Activated naive CD8-positive, alpha-beta T cell treated with anti-CD3 and anti-CD28 coated beads, Interleukin-2, amount 50 U/mL, for 24 hours (primary cell): ENCODE measurements around the gene ARHGEF4.
A peak's percentile ranks its signal among the peaks of the same experiment; 100 is the strongest.

Experiments used
- ATAC-seq: fragments of 150-1000 bp; cut with Tn5 transposase; one replicate; pipeline ENCODE4 v1.10.0; 2021
- DNase-seq: peaks from one replicate; pipeline ENCODE4 v3.0.0; 2021
- H3K27ac Mint-ChIP-seq: one replicate; pipeline ENCODE4 v1.8.0; 2021; ENCODE audit warnings: mild to moderate bottlenecking, mixed read lengths
- H3K27me3 Mint-ChIP-seq: one replicate; pipeline ENCODE4 v1.8.0; 2021; ENCODE audit warnings: mixed read lengths
- H3K36me3 Mint-ChIP-seq: one replicate; pipeline ENCODE4 v1.8.0; 2021; ENCODE audit warnings: low read depth, mixed read lengths
- H3K4me1 Mint-ChIP-seq: one replicate; pipeline ENCODE4 v1.8.0; 2021; ENCODE audit warnings: mixed read lengths
- H3K4me3 Mint-ChIP-seq: one replicate; pipeline ENCODE4 v1.8.0; 2021; ENCODE audit warnings: mild to moderate bottlenecking, moderate library complexity, mixed read lengths
- H3K9me3 Mint-ChIP-seq: one replicate; pipeline ENCODE4 v1.8.0; 2021; ENCODE audit warnings: mixed read lengths

ARHGEF4 gene

DNA sequence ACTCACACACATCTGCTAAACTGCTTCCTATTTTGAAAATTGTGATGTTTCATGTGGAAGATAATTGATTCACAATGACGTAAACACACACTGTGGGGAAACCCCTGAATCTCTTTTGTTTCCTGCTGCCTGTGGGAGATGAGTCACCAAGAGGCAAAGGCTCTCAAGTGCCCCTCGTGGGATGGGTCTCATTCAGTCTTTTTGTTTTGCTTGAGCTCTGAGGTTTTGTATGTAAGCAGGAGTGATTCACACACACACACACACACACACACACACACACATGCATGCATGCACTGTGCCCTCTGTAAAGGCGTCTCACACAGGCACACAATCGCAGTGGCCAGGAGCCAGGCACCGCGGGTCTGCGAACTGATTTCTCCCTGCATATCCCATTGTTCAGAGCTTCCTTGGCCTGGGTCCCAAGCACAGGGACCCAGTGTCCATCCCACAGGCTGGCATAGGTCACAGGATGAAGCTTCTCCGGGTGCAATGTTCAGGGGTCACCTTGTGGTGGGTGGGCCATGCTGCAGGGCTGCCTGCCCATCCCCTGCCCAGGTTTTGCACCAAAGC is 12.1 kb upstream of the ARHGEF4 start:
- Mint-ChIP-seq H3K27ac (peak overlapping the region; percentile 91), H3K4me1 (peaks cover 25% of the 10 kb centered on the region), H3K27me3 (peaks cover 3% of the 10 kb centered on the region), H3K36me3 (no peaks in the 10 kb centered on the region), H3K9me3 (no peaks in the 10 kb centered on the region), H3K4me3 (peak overlapping the region; percentile 50)
- ATAC-seq (peak; percentile 90), DNase-seq (peak; percentile 57)

GRCh38 chr2:130825231-130825965 is 11.3 kb upstream of the ARHGEF4 start:
- H3K9me3 Mint-ChIP-seq = no peaks in the 10 kb centered on the region
- H3K27me3 Mint-ChIP-seq = peaks cover 3% of the 10 kb centered on the region
- ATAC-seq (no peak), DNase-seq (no peak)
- no peaks in the 10 kb centered on the region for H3K36me3 Mint-ChIP-seq
- H3K27ac Mint-ChIP-seq = no peak overlapping the region
- H3K4me3 Mint-ChIP-seq = no peak overlapping the region
- peaks cover 25% of the 10 kb centered on the region for H3K4me1 Mint-ChIP-seq

GRCh38 chr2:130825966-130826253 is 10.8 kb upstream of the ARHGEF4 start:
- ATAC-seq (no peak), DNase-seq (no peak)
- Mint-ChIP-seq H3K4me1 (peaks cover 25% of the 10 kb centered on the region), H3K9me3 (no peaks in the 10 kb centered on the region), H3K4me3 (no peak overlapping the region), H3K27ac (no peak overlapping the region), H3K36me3 (no peaks in the 10 kb centered on the region), H3K27me3 (peaks cover 3% of the 10 kb centered on the region)

DNA sequence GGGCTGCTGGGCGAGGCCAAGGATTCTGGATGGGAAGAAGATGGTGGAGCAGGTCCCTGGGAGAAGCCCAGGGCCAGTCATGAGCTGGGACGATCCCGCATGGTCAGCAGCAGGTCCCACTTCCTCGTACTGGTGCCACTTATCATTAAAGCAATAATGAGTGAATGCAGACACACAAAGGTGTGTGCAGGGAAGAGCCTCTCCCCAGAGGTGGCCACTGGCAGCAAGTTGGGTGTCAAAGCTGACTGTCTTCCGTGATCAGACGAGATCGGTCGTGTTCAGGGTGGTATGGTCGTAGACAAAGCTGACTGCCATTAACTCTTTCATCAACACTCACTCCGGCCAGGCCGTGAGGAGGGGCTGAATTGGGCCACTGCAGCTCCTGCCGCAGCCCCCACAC is 10.3 kb upstream of the ARHGEF4 start:
- ATAC-seq (no peak), DNase-seq (no peak)
- Mint-ChIP-seq H3K27ac (no peak overlapping the region), H3K4me3 (no peak overlapping the region), H3K36me3 (no peaks in the 10 kb centered on the region), H3K27me3 (no peaks in the 10 kb centered on the region), H3K9me3 (no peaks in the 10 kb centered on the region), H3K4me1 (peaks cover 25% of the 10 kb centered on the region)

DNA sequence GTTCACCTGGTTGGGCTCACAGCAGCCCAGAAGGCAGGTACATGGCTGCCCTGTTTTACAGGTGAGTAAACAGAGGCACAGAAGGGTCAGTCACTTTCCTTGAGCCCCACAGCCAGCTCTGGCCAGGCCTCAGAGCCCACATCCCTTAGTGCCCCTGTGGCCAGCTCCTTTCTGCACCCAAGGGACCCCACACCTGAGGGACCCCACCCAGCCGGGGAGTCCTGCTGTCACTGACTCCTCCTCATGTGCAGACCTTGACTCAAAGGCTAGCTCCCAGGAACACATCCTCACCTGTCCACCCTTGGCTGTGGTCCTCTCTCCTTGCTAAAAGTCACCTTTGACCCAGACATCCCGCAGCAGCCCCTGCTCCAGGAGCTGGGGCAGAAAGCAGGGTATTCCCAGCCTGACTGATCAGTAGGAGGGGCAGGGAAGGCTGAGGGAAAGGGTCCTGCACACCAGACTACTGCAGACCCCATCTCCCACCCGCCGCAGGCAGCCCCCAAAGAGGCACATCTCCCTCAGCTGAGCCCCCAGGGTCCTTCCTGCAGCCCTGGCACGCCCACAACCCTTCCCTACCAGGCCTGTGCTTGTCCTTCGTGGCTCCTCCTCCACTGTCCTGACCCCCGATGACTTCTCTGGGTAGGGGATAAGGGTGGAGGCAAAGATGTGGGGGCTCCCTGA is 9.8 kb upstream of the ARHGEF4 start:
- Mint-ChIP-seq H3K9me3 (no peaks in the 10 kb centered on the region), H3K36me3 (no peaks in the 10 kb centered on the region), H3K27ac (no peak overlapping the region), H3K4me1 (peaks cover 25% of the 10 kb centered on the region), H3K27me3 (no peaks in the 10 kb centered on the region), H3K4me3 (no peak overlapping the region)
- no peak for ATAC-seq
- no peak for DNase-seq

DNA sequence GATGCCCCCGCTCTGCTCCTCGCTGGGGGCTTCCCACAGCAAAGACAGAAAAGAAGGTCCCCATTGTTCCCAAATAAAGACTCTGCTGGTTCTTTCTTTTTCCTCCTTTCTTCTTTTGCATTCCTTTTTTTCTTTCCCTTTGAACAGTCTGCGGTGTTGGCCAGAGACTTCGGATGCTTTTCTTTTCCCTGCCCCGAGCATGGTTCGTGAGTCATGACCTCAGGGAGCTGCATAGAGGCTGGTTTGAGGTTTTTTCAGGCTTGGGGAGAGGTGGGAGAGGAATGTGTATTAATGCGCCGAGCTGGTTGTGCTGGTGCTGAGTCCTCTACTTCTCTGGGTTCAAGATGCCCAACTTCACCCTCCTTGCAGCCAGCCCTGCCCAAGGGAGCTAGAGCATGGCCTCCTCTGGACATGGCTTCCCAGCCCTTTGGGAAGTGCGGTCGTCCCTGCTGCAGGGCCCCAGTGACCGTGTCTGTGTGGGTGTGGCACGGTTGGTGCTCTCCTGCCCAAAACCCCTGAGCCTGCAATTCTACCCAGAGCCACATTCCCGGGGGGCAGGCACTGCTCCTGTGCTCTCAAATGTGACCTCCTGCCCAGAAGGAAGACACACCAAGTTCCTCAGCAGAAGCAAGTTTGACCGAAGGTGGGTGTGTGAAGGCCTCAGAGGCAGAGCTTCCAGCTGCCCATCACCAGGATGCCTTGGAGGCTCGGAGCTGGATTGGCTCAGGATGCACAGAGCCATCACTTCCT is 9.0 kb upstream of the ARHGEF4 start:
- DNase-seq (no peak), ATAC-seq (no peak)
- no peak overlapping the region for H3K27ac Mint-ChIP-seq
- no peaks in the 10 kb centered on the region for H3K27me3 Mint-ChIP-seq
- H3K9me3 Mint-ChIP-seq = no peaks in the 10 kb centered on the region
- no peak overlapping the region for H3K4me3 Mint-ChIP-seq
- H3K4me1 Mint-ChIP-seq = peaks cover 25% of the 10 kb centered on the region
- no peaks in the 10 kb centered on the region for H3K36me3 Mint-ChIP-seq

DNA sequence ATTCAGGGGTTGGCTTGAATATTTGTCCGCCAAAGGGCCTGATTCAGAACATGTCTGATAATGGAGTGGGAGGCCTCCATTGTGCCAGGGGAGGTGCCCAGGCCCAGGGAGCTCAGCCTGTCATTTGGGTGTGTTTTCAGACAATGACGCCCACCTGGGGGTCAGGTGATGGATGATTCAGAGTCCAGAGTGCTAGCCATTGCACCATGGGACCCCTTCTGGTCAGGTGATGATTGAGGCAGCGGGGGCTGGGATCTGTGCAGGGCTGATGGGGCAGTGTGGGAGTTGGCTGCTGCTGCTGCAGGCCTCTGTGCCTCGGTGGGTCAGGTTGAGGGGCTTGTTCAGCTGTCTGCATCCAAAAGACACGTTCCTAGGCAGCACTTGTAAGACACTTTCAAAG is 8.3 kb upstream of the ARHGEF4 start:
- ATAC-seq (no peak), DNase-seq (no peak)
- no peak overlapping the region for H3K27ac Mint-ChIP-seq
- H3K4me3 Mint-ChIP-seq = no peak overlapping the region
- no peaks in the 10 kb centered on the region for H3K36me3 Mint-ChIP-seq
- H3K4me1 Mint-ChIP-seq = peaks cover 19% of the 10 kb centered on the region
- H3K9me3 Mint-ChIP-seq = no peaks in the 10 kb centered on the region
- peaks cover under 1% of the 10 kb centered on the region for H3K27me3 Mint-ChIP-seq

- Mint-ChIP-seq H3K27ac (no peak overlapping the region), H3K36me3 (no peaks in the 10 kb centered on the region), H3K4me3 (no peak overlapping the region), H3K4me1 (peaks cover 13% of the 10 kb centered on the region), H3K27me3 (peaks cover 2% of the 10 kb centered on the region), H3K9me3 (no peaks in the 10 kb centered on the region)
- no peak for DNase-seq
- ATAC-seq = no peak
These were observed 7.7 kb upstream of the ARHGEF4 start for GRCh38 chr2:130829015-130829414.

DNA sequence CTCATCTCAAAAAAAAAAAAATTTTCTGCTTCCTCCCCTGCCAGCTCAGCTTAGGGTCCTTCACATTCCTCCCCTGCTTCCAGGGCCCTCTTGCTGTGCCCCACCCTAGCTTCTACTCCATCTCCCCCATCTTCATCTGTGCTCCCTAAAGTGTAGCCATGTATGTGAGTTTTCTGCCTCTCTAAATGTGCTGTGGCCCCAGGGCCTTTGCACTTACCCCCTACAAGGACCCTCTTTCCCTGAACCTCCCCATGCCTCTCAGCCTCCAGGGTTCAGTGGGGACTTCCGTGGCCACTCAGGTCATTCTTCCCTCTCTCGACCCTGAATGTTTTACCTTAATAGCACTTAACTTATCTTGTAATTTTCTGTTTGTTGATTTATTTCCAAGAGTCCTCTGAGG is 6.2 kb upstream of the ARHGEF4 start:
- DNase-seq = no peak
- Mint-ChIP-seq H3K4me1 (no peaks in the 10 kb centered on the region), H3K27ac (no peak overlapping the region), H3K27me3 (peaks cover 12% of the 10 kb centered on the region), H3K36me3 (no peaks in the 10 kb centered on the region), H3K4me3 (no peak overlapping the region), H3K9me3 (no peaks in the 10 kb centered on the region)
- no peak for ATAC-seq

DNA sequence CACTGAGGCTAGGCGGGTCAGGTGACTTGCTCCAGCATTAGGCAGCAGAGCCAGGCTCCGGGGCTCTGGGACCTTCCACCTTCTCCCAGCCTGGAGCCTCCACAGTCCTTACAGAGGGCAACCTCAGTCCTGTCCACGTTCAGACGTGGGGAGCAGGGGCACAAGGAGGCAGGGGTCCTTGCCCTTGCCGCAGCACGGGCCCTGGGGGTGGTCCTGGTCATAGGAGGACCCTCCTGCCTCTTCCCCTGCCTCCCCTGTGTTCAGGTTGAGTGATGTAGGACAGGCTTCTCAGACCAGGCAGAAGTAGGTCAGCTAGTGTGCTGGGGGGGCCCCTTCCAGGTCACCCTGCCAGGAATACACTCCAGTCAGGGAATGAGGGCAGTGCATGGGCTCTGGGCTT is 5.4 kb upstream of the ARHGEF4 start:
- H3K4me1 Mint-ChIP-seq = no peaks in the 10 kb centered on the region
- H3K36me3 Mint-ChIP-seq = no peaks in the 10 kb centered on the region
- H3K27me3 Mint-ChIP-seq = peaks cover 18% of the 10 kb centered on the region
- ATAC-seq (no peak), DNase-seq (no peak)
- H3K4me3 Mint-ChIP-seq = no peak overlapping the region
- H3K9me3 Mint-ChIP-seq = no peaks in the 10 kb centered on the region
- H3K27ac Mint-ChIP-seq = no peak overlapping the region

DNA sequence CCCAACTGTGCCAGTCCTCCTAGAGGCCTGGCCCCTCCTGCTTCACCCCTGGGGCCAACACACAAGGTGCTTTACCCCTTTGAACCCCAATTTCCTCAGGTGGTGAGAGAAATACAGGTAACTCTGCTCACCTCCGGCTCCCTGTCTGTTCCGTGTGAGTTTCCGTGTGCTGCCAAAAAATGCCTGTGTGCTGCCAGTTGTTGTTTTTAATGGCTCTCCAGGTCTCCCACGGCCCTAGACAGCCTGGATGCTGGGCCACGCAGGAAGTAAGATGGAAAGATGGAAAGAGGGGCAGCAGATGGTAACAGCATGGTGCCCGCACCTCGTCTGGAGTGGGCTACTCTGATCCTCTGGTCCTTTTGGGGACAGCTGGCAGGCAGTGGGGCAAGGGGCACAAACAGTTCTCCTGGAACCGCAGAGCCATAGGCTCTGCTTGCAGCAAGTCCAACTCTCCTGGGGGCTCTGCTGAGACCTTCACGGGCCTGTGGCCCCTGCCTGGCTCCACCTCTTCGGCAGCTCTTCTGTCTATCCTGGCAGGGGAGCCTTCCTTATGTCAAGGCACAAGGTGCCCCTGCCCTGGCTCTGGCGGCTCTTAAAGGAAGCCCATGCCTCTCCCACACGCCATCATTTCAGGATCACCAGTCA is 4.3 kb upstream of the ARHGEF4 start:
- Mint-ChIP-seq H3K4me3 (no peak overlapping the region), H3K36me3 (no peaks in the 10 kb centered on the region), H3K27ac (no peak overlapping the region), H3K4me1 (no peaks in the 10 kb centered on the region), H3K9me3 (no peaks in the 10 kb centered on the region), H3K27me3 (peaks cover 21% of the 10 kb centered on the region)
- DNase-seq (no peak), ATAC-seq (no peak)

DNA sequence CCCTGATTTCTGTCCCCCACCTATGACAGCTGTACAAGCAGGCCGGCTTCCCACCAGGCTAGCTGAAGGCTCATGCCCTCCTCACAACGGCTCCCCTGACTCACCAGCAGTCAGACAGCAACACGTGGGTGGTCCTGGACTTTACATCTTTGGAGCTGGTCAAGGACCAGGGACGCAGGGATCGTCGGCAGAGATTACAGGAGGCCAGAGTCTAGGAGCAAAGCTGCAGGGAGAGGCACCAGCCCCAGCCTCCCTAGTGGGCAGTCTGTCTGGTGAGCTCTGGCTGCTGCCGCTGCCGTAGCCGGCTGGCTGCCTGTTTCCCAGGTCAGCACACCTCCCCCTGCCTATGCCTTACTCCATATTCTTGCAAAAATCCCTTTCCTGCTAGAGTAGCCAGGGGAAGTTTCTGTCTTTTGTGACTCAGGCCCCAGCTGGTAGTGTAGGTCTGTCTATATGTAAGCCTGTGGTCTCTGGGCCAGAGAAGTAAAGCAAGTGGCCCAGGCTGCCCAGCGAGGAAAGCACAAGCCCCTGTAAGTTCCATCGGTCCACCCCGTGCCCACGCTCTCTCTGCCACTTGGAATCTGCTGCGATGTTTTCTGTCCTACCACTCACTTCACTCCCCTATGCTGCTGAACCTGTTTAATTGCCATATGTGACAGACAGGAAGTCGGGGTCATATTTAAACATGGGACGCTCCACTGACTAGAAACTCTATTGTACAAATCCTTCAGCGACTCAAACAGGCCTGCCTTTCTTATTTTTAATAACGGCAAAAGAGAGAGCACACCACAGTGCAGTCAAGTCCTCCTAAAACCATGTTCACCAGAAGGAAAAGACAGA is 2.4 kb upstream of the ARHGEF4 start:
- Mint-ChIP-seq H3K27me3 (peaks cover 38% of the 10 kb centered on the region), H3K36me3 (no peaks in the 10 kb centered on the region), H3K9me3 (no peaks in the 10 kb centered on the region), H3K4me1 (peaks cover 1% of the 10 kb centered on the region), H3K4me3 (no peak overlapping the region), H3K27ac (no peak overlapping the region)
- no peak for ATAC-seq
- DNase-seq = no peak

DNA sequence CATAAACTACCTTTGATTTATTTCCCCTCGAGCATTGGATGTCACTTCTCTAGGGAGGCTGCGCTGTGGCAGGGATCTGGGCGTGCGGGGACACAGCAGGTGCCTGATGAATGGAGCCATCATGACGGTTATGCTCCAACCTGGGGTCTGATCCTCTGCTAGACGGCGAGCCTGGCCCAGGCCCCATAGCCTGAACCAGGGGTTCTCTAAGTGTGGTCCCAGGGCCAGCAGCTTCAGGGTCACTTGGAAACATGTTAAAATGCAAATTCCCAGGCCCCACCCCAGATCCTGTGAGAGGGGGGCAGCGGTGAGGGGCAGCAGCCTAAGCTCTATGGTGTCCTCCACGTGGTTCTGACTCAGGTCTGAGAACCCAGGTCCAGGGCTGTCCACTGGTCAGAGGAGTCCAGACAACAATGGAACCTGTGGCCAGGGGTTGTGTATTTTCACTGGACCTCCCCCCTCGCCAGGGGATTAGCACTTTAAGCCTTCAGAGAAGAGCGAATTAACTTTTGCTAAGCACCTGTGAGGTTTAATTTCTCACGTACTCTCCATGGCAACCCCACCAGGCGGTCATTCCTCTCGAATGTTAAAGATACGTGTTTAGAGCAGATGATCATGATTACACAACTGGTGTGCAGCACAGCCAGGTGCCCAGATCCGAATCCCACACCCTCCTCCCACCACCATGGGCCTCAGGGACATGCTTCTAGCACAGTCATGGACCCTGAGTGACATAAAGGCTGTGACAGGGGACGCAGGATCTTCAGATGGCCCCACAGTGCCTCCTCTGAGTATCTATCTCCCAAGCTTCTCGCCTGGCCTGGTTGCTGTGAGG is 1.6 kb upstream of the ARHGEF4 start:
- no peak for ATAC-seq

More for the DNA sequence above, 1.6 kb upstream of the ARHGEF4 start:
- Mint-ChIP-seq H3K36me3 (no peaks in the 10 kb centered on the region), H3K9me3 (no peaks in the 10 kb centered on the region), H3K27ac (no peak overlapping the region), H3K4me1 (peaks cover 1% of the 10 kb centered on the region), H3K27me3 (peaks cover 39% of the 10 kb centered on the region), H3K4me3 (no peak overlapping the region)
- DNase-seq = no peak
